Endothelial cell (in vitro differentiated cells): ENCODE results near the gene LGALS3. TPM values are rescaled to one million over a fixed set of nuclear protein-coding genes. Genes with fewer than 3 reads are reported as not detected.

Experiments
- DNase-seq: peaks from one replicate; pipeline ENCODE4 v3.0.0; 2021; ENCODE audit warnings: low spot score
- H3K27ac Mint-ChIP-seq: one replicate; pipeline ENCODE4 v1.8.0; 2021; ENCODE audit warnings: mixed read lengths, inconsistent platforms; ENCODE audit not compliant: unreplicated experiment
- H3K27me3 Mint-ChIP-seq: one replicate; pipeline ENCODE4 v1.8.0; 2021; ENCODE audit warnings: mild to moderate bottlenecking, moderate library complexity, mixed read lengths, inconsistent platforms; ENCODE audit not compliant: unreplicated experiment
- H3K36me3 Mint-ChIP-seq: one replicate; pipeline ENCODE4 v1.8.0; 2021; ENCODE audit warnings: mild to moderate bottlenecking, low read depth, mixed read lengths, inconsistent platforms; ENCODE audit not compliant: unreplicated experiment
- H3K4me1 Mint-ChIP-seq: one replicate; pipeline ENCODE4 v1.8.0; 2021; ENCODE audit warnings: mild to moderate bottlenecking, mixed read lengths, inconsistent platforms; ENCODE audit not compliant: unreplicated experiment
- H3K4me3 Mint-ChIP-seq: one replicate; pipeline ENCODE4 v1.8.0; 2021; ENCODE audit warnings: mild to moderate bottlenecking, mixed read lengths, inconsistent platforms; ENCODE audit not compliant: unreplicated experiment
- H3K9me3 Mint-ChIP-seq: one replicate; pipeline ENCODE4 v1.8.0; 2021; ENCODE audit warnings: mixed read lengths, inconsistent platforms; ENCODE audit not compliant: unreplicated experiment
- CTCF ChIP-seq: fragments of 200-600 bp; sonication (generic); IDR thresholded peaks from one replicate; pipeline ENCODE4 v1.5.0; 2021; ENCODE audit warnings: antibody characterized with exemption; ENCODE audit not compliant: unreplicated experiment
- total RNA-seq: library from RNA; stranded (reverse); fragmentation: NEBNext Ultra II Directional; extraction: Animal tissue kit (Norgen Biotek cat#: 25700); gene quantifications from one replicate; pipeline ENCODE4 v1.2.1, GENCODE V29; 2021; ENCODE audit not compliant: unreplicated experiment

Gene LGALS3
- total RNA-seq, 1 donor from 2014 or later: 4.1 TPM

- Mint-ChIP-seq H3K9me3 (no peaks in the 10 kb centered on the region), H3K4me1 (no peaks in the 10 kb centered on the region), H3K27ac (no peak overlapping the region), H3K27me3 (no peaks in the 10 kb centered on the region), H3K4me3 (no peak overlapping the region), H3K36me3 (no peaks in the 10 kb centered on the region)
- no peak for DNase-seq
- TF ChIP-seq CTCF: no peak
These were observed 29.3 kb upstream of the LGALS3 start for GRCh38 chr14:55099756-55100155.

- H3K4me1 Mint-ChIP-seq: no peaks in the 10 kb centered on the region
- no peak overlapping the region for H3K4me3 Mint-ChIP-seq
- TF ChIP-seq CTCF: no peak
- no peaks in the 10 kb centered on the region for H3K9me3 Mint-ChIP-seq
- no peak overlapping the region for H3K27ac Mint-ChIP-seq
- H3K36me3 Mint-ChIP-seq: no peaks in the 10 kb centered on the region
- no peak for DNase-seq
- no peaks in the 10 kb centered on the region for H3K27me3 Mint-ChIP-seq
These were observed 27.4 kb upstream of the LGALS3 start for GRCh38 chr14:55101698-55102097.

GRCh38 chr14:55102141-55102621 is 26.9 kb upstream of the LGALS3 start:
- Mint-ChIP-seq H3K9me3 (no peaks in the 10 kb centered on the region), H3K4me3 (no peak overlapping the region), H3K27me3 (no peaks in the 10 kb centered on the region), H3K27ac (no peak overlapping the region), H3K4me1 (no peaks in the 10 kb centered on the region), H3K36me3 (no peaks in the 10 kb centered on the region)
- DNase-seq: no peak
- TF ChIP-seq CTCF: no peak

GRCh38 chr14:55103005-55103640 is 25.9 kb upstream of the LGALS3 start:
- no peak for DNase-seq
- H3K36me3 Mint-ChIP-seq: no peaks in the 10 kb centered on the region

More at GRCh38 chr14:55103005-55103640, 25.9 kb upstream of the LGALS3 start:
- H3K4me3 Mint-ChIP-seq: no peak overlapping the region
- no peak overlapping the region for H3K27ac Mint-ChIP-seq
- no peak for TF ChIP-seq CTCF
- H3K4me1 Mint-ChIP-seq: peaks cover 7% of the 10 kb centered on the region
- no peaks in the 10 kb centered on the region for H3K27me3 Mint-ChIP-seq
- no peaks in the 10 kb centered on the region for H3K9me3 Mint-ChIP-seq
